GM19324 (cell line): ENCODE measurements around the gene JPH3.

Experiments
- ATAC-seq: cut with Tn5 transposase; IDR thresholded peaks from one replicate; pipeline ENCODE4 v1.9.1; 2021; ENCODE audit warnings: mild to moderate bottlenecking, moderate library complexity; ENCODE audit not compliant: unreplicated experiment, low FRiP score

JPH3 gene

DNA sequence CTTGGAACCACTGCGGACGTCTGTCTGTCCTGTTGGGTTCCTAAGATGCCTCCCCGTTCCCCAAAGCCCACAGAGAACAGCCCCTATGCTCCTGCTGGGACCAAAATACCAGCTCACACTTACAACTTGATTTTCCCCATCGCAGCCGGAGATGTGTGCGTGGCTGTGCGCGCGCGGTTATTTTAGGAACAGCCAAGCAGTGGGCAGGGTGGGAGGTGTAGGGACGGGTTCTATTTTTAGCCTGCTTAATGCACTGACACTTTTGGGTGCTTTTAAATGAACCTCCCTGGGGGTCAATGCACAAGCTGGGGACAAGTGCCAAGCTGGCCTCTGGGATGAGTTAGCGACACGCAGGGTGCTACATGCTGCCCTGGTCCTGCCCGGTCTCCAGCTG lies 89.4 kb downstream of the JPH3 start:
- ATAC-seq: no peak

DNA sequence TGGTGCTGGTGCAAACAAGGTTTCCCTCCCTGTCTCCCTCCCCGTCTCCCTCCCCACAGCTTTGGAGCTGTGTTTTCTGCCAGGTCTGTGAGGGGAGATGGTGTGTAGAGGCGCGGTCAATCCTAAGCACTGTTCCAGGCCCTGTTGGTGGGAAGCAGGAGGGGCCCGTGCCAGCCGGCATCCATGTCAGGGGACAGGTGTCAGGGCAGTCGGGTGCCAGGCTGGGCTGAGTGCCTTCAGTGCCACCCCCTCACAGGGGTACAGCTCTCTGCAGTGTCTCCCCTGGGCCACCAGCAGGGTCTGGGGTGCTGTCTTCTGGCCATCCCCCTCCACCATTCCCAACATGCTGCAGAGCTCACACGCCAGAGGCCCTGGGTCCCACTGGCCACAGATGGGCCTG lies 89.9 kb downstream of the JPH3 start:
- ATAC-seq: no peak

DNA sequence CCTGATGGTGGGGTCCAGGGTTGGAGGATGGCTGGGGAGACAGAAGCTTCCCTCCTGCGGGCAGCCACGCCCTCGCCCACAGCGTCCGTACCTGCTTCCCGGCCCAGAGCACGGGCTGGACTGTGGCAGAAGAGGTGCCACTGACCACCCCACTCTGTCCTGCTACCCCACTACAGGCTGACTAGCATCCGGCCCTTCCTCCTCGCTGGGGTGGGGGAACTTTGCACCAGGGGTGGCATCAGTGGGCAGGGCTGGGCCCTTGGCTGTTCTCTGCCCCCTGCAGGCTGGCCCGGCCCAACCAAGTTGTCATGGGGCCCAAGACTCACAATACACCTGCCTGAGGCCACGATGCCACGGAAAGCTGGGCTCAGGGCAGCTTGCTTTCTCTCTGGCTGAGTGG lies 90.4 kb downstream of the JPH3 start:
- no peak for ATAC-seq

DNA sequence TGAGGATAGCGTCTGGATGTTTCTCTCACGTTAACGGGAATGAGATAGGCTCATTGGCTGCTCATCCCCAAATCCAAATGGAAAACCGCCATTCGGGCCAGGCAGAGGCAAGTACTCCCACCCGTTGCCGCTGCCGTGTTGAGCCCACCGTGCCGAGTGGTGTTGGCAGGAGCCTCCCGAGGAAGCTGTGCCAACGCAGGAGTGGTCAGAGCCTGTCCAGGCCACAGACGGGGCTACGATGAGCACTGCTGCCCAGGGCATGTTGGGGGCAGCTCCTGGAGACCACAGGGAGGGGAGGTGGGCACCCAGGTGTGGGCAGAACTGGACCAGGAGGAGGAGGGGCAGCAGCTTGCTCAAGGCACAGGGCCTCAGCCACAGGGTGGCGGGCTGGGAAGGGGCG lies 91.5 kb downstream of the JPH3 start:
- no peak for ATAC-seq

DNA sequence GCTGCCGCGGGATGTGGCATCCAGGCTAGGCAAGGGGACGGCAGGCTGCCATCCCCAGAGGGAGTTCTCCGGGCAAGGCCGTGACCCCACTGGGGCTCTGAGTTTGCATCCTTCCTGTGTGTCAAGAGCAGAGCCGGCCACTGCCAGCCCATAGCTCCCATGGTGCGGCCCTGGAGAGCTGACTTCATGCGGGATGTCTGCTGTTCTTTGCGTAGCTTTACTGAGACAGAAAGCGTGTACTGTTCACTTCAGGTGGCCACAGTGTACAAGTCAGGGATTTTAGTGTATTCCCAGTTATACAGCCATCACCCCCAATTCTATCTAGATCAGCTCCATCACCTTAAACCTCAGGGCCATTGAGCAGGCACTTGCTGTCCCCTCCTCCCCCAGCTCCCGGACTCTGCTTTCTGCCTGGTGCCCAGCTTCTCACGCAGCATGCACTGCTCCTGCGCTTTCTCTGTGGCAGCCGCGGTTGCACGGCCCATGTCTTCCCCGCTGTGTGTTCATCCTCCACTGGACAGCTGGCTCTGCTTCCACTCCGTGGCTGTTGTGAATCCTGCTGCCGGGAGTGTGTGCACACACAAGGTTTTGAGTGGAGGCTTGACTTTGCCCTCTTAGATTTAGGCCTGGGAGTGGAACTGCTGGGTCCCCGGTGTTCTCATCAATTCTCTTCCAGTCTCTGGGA lies 92.3 kb downstream of the JPH3 start:
- no peak for ATAC-seq

DNA sequence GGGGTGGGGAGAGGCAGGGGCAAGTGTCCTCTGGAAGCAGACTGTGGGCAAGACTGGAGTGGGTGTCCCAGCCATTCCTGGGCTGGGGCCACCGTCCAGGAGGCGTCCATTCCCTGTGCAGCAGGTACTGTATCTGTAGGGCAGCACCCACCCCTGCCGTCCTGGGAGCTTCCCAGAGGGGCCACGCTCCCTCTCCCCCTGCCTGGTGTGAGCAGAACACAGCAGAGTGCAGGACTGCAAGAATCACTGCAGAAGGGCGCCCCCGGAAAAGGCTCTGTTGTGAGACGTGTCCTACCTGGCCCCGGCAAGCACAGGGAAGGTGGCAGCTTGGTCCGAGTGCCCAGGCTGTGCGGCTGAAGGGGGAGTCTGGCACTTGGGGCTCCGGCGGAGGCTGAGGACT lies 93.2 kb downstream of the JPH3 start:
- ATAC-seq: no peak

DNA sequence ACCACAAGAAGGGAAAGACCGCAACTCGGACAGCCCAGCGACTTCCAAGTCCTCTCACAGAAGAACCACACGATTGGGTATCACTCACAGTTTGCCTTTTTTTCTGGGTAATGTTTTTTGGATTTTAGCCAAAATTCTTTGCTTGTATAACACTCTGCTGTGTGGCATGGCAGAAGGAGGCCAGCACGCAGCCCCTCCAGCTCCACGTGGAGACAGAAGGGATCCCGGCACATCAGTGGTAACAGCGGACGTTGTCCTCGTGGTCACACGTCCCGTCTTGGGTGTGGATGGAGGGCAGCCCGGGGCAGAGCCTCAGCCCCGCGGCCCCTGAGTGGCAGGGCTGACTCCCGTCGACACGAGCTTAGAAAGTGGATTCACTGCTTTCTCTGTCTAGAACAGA lies 94.4 kb downstream of the JPH3 start:
- no peak for ATAC-seq

DNA sequence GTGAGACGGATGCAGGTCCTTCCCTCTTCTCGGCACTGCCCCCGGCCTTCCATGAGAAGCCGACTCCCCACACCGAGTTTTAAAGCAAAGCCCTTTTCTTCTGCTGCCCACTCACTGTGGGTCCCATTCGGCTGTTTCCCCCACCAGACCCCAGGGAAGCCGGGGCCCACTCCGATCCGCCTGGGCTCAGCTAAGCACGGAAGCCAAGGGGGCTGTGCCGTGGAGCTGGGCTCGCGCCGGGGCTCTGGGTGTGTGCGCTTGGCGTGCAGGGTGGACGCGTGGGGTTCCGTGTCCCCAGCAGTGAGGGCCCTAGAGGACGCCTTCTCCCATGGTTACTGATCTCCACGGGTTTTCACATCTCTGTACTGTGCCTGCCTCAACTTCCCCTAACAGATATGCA lies 94.9 kb downstream of the JPH3 start:
- ATAC-seq: no peak

DNA sequence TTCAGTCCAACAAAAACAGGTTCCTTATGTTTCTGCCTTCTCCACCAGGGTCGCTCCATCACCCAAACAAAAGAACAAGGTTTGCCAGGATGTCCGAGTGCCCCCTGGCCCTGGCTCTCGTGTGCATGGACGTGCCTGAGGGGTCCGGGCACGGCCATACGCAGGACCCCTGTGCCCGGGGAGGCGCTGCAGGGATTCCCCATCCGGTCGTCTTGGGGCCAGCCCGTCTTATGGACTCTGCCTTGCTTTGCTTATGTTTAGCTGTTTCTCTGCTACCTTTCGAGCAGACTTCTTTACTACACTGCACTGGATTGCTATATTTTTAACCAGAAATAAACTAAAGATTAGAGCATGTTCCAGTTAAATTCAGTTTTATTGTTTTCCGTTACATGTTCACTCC lies 95.5 kb downstream of the JPH3 start:
- no peak for ATAC-seq

DNA sequence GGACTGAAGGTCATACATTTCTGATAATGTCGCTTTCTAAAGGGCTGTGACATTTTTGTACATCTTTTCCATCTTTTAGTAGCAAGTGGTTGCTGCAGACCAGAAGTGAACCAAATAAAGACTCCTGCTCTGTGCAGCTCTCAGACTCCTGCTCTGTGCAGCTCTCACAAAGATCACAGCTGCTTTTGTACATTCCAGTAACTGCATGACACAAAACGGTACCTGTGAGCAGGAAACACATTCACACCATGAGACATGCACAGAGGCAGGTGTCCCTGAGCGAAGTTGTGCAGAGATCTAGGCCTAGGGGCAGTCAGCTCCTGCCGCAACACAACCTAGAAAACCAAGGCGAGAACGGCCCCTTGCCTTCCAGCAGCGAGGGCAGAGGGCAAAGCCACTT lies 95.9 kb downstream of the JPH3 start:
- ATAC-seq: no peak

DNA sequence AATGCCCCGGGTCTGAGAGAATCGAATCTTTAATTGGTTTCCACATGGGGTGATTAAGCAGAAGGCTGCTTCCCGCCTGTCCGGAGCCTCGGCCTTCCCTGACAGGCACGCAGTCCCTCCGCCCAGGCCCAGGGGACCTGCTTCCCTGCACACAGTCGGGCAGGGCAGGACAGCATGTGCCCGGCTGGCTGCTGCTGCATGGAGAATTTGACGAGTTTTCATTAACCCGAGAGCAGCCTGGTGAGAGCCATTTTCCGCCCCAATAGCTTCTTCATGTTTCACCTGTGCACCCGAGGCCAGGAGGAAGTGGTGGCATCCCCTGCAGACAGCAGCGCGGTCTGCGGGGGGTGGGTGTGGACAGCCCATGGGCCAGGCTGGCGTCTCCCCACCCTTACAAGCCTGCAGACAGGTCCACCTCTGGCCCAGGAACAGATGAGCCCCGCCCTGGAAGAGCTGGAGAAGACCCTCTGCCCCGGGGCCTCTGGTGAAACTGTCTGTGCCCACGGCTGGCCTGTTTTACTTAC lies 96.4 kb downstream of the JPH3 start:
- ATAC-seq: no peak

DNA sequence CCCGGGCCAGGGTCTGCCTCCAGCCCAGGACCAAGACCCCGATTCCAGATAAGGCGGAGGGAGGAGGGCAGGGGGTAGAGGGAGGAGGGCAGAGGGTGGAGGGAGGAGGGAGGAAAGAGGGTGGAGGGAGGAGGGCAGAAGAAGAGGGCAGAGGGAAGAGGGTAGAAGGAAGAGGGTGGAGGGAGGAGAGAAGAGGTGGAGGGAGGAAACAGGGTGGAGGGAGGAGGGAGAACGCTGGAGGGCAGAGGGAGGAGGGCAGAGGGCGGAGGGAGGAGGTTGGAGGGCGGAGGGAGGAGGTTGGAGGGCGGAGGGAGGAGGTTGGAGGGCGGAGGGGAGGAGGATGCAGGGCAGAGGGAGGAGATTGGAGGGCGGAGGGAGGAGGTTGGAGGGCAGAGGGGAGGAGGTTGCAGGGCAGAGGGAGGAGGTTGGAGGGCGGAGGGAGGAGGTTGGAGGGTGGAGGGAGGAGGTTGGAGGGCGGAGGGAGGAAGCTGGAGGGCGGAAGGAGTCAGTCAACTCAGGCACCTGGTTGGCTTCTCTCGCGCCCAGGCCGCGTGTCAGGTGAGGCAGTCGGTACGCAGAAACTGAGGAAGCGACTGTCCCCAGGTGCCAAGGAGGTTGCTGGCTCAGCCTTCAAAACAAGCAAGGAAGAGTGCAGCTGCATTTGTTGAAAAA lies 98.2 kb downstream of the JPH3 start:
- ATAC-seq: no peak

DNA sequence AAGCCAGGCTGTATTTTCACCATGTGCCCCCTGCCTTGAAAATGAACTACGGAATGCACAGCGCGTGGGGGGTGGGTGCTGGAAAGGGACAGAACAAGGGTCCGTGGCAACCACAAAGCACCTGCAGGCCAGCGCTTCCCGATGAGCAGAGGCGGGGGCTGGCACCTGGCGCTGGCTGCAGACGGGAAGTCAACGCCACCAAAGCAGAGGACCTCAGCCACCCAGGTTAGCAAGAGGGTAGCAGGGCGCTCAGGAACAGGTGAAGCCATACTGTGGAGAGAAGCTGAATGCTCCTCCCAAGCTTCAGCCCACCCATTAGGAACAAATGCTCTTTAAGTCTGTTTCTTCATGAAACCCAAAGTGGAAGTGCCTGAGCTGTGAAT lies 98.8 kb downstream of the JPH3 start:
- ATAC-seq: no peak

DNA sequence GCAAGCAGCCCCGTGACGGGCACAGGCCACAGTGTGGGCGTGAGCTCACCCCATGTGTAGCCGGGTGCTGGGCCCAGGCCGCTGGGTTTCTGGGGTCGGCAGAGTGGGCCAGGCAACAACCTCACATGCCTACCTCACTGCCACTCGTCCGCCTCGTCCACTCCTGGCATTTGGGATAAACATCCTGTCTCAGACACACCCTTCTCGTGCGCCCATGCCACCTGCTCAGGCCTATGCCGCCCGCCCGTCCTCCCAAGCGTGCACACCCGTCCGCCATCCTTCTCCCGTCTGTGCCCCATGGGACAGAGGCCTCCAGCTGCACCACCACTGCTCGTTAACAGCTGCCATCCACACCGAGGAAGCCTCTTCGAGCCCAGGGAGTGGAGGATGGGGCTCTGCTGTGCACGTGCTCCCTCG lies 99.2 kb downstream of the JPH3 start:
- ATAC-seq: no peak

DNA sequence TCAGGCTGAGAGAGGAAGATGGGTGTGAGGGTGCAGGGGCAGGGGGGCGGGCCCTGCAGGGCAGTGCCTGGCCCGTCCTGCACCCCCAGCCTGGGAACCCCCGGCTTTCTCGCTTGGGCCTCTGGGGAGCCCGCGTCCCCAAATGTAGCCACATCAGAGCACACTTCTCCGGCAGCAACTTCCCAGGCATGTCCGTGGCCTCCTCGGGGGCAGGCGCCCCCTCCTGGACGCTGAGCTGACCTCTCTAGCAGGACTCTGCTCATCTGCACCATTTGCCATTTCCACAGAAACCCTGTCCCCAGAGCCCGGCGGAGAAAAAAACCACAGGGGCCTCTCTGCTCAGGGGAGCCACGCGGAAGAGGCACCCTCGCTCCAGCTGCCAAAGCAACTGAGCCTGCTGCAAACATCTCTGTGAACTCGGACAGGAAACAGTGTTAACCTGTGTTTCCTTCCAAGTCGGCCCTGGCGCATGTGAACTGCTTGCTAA lies 100.1 kb downstream of the JPH3 start:
- no peak for ATAC-seq

DNA sequence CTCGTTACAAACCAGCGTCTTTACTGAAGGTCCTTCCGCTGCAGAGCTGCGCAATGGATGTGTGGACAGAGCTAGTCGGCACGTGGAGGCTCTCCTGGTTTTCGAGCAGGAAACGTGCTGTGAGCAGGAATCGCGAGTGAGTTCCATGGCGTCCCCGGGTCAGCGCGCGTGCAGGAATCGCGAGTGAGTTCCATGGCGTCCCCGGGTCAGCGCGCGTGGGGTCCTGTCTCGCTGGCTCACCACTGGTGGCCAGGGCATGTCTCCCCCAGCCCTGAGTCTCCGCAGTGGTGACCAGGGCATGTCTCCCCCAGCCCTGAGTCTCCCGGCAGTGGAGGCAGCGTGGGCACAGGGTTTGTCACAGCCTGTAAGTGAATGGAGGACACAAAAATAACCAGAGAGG lies 100.8 kb downstream of the JPH3 start:
- no peak for ATAC-seq

DNA sequence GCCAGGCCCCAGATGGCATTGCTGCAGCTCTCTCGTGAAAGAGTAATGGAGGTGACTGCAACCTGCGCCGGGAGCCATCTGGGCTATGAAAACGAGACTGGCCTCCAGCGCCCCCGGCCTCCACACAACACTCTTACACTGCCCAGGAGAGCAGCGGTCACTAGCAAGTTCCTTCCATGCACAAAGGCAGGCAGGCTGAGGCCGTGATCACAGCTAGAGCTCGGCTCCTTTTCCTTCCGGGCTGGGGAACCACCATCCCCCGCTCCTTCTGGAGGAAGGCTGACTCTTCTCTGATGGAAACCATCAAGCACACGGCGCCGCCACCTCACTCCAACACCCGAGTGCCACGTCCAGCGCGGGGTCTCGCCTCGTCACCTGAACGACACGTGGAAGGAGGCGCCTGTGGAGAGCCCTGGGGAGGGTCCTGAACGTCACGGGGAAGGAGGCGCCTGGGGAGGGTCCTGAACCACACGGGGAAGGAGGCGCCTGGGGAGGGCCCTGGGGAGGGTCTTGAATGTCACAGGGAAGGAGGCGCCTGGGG lies 101.6 kb downstream of the JPH3 start:
- ATAC-seq: no peak

DNA sequence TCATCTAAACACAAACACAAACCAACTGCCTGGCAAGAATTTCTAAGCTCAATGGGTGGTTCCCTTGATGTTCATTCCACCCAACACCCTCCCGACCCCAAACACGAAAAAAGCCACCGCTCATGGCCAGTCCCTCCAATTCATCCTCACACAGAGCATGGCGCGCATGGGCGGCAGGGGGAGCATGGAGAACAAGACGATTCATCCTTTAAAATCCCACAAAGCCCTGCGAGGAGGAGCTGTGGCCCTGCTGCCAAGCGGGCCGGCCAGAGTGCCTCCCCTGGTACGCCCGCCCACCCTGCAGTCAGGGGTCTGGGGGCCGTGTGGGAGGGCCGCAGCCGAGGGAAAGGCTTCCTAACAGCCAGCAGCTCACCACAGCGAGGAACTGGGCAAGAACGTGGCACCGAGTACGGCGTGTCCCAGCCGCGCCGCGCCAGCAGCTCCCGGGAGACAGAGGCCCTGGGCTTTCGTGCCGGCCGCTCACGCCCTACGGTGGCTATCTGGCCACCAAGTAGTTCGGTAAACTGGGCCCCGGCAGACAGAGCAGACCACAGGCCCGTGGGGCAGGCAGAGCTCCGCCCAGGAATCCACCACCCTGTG lies 102.5 kb downstream of the JPH3 start:
- no peak for ATAC-seq

DNA sequence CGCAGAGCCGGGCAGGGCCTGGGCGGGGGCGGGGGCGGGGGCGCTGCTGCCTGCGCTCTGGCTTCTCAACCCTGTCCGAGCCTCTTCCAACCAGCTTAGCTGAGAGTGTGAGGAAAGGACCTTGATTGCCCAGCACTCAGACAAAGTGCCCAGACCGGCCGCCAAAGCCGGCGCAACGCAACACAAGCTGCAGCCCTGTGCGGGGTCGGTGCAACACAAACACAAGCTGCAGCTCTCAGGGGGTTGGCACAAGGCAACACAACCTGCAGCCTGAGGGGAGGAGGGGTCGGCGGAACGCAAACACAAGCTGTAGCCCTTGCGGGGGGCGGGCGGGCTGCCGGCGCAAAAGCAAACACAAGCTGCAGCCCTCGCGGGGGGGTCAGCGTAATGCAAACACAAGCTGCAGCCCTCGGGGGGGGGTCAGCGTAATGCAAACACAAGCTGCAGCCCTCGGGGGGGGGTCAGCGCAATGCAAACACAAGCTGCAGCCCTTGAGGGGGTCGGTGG lies 103.5 kb downstream of the JPH3 start:
- ATAC-seq: no peak

DNA sequence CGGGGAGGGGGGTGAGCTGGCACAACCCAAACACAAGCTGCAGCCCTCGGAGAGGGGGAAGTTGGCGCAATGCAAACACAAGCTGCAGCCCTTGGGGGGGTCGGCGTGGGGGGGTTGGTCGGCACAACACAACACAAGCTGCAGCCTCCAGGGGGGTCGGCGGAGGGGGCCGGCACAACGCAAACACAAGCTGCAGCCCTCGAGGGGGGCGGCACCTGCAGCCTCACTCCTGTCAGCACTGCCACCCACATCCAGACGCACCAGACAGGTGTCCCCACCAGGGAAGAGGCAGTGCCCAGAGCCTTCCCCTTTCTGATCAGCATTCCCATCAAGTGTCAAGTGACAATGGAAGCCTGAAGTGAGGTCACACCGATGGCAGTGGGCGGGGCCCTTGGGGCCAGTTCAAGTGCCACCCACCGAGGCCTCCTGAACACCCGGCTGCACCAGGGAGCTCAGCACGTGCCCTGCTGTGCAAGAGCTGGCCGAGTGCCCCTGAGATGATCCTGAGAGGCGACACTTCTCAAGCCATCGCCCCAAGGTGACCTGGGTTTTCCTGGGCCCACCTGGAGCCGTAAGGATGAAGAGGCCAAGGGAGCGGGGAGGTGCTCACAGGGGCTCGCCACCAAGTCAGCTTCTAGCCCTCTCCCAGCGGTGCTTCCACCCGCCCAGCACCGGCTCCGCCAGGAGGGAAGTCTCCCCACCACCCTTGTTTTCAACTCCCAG lies 104.1 kb downstream of the JPH3 start:
- ATAC-seq: no peak

DNA sequence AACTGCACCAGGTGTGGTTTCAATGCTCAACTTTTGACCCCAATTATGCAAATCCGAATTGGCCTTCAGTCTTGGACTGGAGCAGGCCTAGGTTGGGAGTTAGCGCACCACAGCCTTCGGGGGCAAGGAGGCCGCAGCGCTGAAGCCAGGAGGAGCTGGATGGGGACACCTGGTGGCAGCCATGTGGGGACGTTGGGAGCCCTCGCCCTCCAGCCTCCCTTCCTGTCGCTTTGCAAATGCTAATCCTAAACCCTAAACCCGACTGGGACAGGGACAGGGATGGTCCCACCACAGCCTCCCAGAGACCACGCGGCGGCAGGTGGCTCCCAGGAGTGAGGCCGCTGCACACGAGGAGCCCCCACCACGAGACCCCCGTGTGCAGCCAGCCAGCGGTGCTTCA lies 104.8 kb downstream of the JPH3 start:
- ATAC-seq: no peak
